ENCODE data around the gene THYN1. TPM values are rescaled to one million over a fixed set of nuclear protein-coding genes. Genes with fewer than 3 reads are reported as not detected.

THYN1 gene
- total RNA-seq, 1 experiment from 2014 or later = 56.6 TPM

GRCh38 chr11:134275188-134275533 is 22.0 kb upstream of the THYN1 start:
- Histone ChIP-seq H4K20me1 (ENCODE audit: low read length) (no peaks in the 10 kb centered on the region), H2AFZ (ENCODE audit: low read length) (no peak overlapping the region), H3K9me3 (ENCODE audit: low read length) (no peaks in the 10 kb centered on the region), H3K36me3 (ENCODE audit: low read depth, low read length) (no peaks in the 10 kb centered on the region), H3K4me2 (ENCODE audit: low read length) (no peak overlapping the region), H3K4me1 (ENCODE audit: insufficient read depth, low read length) (peaks cover 4% of the 10 kb centered on the region; the same call in 1 of the 2 replicates), H3K27ac (ENCODE audit: low read length) (no peak overlapping the region), H3K27me3 (ENCODE audit: low read length) (peaks cover 75% of the 10 kb centered on the region), H3K9ac (ENCODE audit: low read length) (no peak overlapping the region), H3K79me2 (ENCODE audit: low read length) (no peaks in the 10 kb centered on the region), H3K4me3 (ENCODE audit: low read length) (no peak overlapping the region), H3K9me2 (replicated peaks; ENCODE audit: low read length) (no peaks in the 10 kb centered on the region), H3F3A (ENCODE audit: low read length, unreplicated experiment) (no peaks in the 10 kb centered on the region)
- intact Hi-C loops (cut with micrococcal nuclease) = no loop called here
- no TSS peak for BruUV-seq (replicated peaks)
- ATAC-seq = no peak
- ChIA-PET POLR2A (ENCODE audit: unreplicated experiment) (no interaction called here), CTCF (no interaction called here)
- no peak for TF ChIP-seq EZH2phosphoT487 (IDR thresholded peaks at IDR 0.05; ENCODE audit: borderline replicate concordance, low read length)
- no peak for TF ChIP-seq EZH2 (IDR thresholded peaks at IDR 0.05; ENCODE audit: low read length, unreplicated experiment)
- TF ChIP-seq CTCF (conservative IDR thresholded peaks at IDR 0.05; ENCODE audit: low read depth, low read length) = no peak
- no peak for DNase-seq

DNA sequence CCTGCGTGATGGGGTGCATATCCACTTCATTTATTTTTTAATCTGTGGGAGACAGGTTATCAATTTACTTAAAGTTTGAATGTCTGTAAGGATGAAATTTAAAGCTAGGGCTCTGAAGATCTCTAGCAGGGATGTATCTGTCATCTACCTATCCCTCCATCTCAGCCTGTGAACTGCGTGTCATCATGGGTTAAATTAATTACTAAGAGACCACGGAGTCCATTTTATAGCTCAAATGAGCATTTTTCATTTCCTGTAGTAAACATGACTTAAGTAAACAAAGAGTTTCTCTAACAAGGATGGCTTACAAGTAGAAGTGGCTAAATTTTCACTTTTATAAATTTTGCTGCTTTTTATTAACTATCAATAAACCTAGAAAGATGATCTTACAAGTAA is 20.2 kb upstream of the THYN1 start:
- Histone ChIP-seq H2AFZ (ENCODE audit: low read length) (no peak overlapping the region), H4K20me1 (ENCODE audit: low read length) (no peaks in the 10 kb centered on the region), H3K9me2 (replicated peaks; ENCODE audit: low read length) (no peaks in the 10 kb centered on the region), H3K9ac (ENCODE audit: low read length) (no peak overlapping the region), H3K27ac (ENCODE audit: low read length) (no peak overlapping the region), H3F3A (ENCODE audit: low read length, unreplicated experiment) (no peaks in the 10 kb centered on the region), H3K4me3 (ENCODE audit: low read length) (no peak overlapping the region), H3K4me1 (ENCODE audit: insufficient read depth, low read length) (peaks cover 4% of the 10 kb centered on the region; the same call in 1 of the 2 replicates), H3K27me3 (ENCODE audit: low read length) (peaks cover 60% of the 10 kb centered on the region), H3K9me3 (ENCODE audit: low read length) (no peaks in the 10 kb centered on the region), H3K79me2 (ENCODE audit: low read length) (no peaks in the 10 kb centered on the region), H3K36me3 (ENCODE audit: low read depth, low read length) (no peaks in the 10 kb centered on the region), H3K4me2 (ENCODE audit: low read length) (no peak overlapping the region)
- ChIA-PET CTCF (interaction anchor here (0.7 kb wide), 2 partner anchors 51 to 77 kb away, joined by 3 to 6 read pairs; no protein-coding TSS in a partner anchor), POLR2A (ENCODE audit: unreplicated experiment) (no interaction called here)
- no TSS peak for BruUV-seq (replicated peaks)
- no peak for TF ChIP-seq EZH2 (IDR thresholded peaks at IDR 0.05; ENCODE audit: low read length, unreplicated experiment)
- no peak for ATAC-seq
- DNase-seq = no peak
- intact Hi-C loops (cut with micrococcal nuclease) = no loop called here

DNA sequence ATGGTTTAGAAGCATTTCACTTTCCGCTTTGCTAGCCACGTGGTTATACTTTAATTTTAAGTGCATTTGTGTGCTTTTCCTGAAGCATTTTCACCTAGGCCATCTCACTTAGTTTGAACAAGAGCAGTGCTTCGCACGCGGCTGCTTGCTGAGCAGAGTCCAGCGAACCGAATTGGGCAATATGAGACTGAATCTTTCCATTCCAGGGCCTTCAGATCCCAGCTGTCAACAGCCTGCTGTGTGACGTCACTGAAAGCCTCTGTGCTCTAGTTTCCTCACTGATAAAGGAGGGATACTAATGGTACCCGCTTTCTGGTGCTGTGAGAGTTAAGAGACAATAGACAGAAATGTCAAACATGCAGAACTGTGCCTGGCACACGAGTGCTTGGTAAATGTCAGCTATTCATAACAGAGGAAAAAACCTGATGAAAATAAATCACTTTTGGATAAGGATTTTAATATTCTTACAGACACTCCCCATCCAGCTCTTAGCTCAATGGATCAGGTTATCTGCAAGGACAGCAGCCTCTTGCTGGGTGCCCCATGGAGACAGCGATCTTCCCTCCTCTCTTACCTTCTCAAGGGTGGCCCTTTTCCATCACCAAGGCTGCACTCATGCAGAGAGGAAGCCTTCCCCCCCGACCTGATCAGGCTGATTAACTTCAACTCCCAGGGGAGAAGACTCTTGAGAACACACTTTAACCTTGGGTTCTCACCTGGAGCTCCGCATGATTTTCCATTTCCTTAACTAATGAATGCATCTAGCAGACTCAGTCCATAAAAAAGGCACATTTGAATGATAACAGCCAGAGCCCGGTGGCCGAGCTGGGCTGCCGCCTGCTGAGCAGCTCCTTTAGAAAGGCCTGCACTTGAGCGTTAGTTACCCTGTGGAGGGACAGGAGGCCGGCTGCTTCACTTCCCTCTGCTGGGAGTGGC is 19.5 kb upstream of the THYN1 start:
- no peak overlapping the region for H3K9ac ChIP-seq (ENCODE audit: low read length)
- ATAC-seq (no peak), DNase-seq (no peak)
- POLR2A ChIA-PET (ENCODE audit: unreplicated experiment) = no interaction called here
- H3K4me3 ChIP-seq (ENCODE audit: low read length) = no peak overlapping the region
- BruUV-seq (replicated peaks) = no TSS peak
- H3K4me2 ChIP-seq (ENCODE audit: low read length) = no peak overlapping the region
- intact Hi-C loops (cut with micrococcal nuclease) = no loop called here
- no peaks in the 10 kb centered on the region for H3F3A ChIP-seq (ENCODE audit: low read length, unreplicated experiment)
- no peaks in the 10 kb centered on the region for H3K36me3 ChIP-seq (ENCODE audit: low read depth, low read length)
- H3K9me2 ChIP-seq (replicated peaks; ENCODE audit: low read length) = no peaks in the 10 kb centered on the region
- H4K20me1 ChIP-seq (ENCODE audit: low read length) = no peaks in the 10 kb centered on the region
- H3K27ac ChIP-seq (ENCODE audit: low read length) = no peak overlapping the region
- CTCF ChIA-PET = interaction anchor here (0.7 kb wide), 1 partner anchor 51 kb away, joined by 3 read pairs; no protein-coding TSS in a partner anchor
- H3K79me2 ChIP-seq (ENCODE audit: low read length) = no peaks in the 10 kb centered on the region
- H3K27me3 ChIP-seq (ENCODE audit: low read length) = peaks cover 53% of the 10 kb centered on the region
- peaks cover 8% of the 10 kb centered on the region for H3K4me1 ChIP-seq (ENCODE audit: insufficient read depth, low read length)
- no peaks in the 10 kb centered on the region for H3K9me3 ChIP-seq (ENCODE audit: low read length)
- TF ChIP-seq CTCF (conservative IDR thresholded peaks at IDR 0.05; ENCODE audit: low read depth, low read length) = no peak
- no peak for TF ChIP-seq EZH2phosphoT487 (IDR thresholded peaks at IDR 0.05; ENCODE audit: borderline replicate concordance, low read length)
- TF ChIP-seq EZH2 (IDR thresholded peaks at IDR 0.05; ENCODE audit: low read length, unreplicated experiment) = no peak
- H2AFZ ChIP-seq (ENCODE audit: low read length) = no peak overlapping the region

Measured in PC-3 (cell line).